NCI-H345 treated with DMSO at 0.1 percent for 48 hours (cell line): ENCODE measurements around the gene CLDN25.
A peak's percentile ranks its signal among the peaks of the same experiment; 100 is the strongest.
"Not testable (repeated sequence)": the region's sequence is repeated elsewhere in the genome, so short reads cannot be mapped to it uniquely, and the experiment has no call there.

ENCODE experiments used
- DNase-seq: peaks from one replicate; lab custom pipeline; 2025; ENCODE audit not compliant: unreplicated experiment; lab: John Stamatoyannopoulos, UW

Gene CLDN25

DNA sequence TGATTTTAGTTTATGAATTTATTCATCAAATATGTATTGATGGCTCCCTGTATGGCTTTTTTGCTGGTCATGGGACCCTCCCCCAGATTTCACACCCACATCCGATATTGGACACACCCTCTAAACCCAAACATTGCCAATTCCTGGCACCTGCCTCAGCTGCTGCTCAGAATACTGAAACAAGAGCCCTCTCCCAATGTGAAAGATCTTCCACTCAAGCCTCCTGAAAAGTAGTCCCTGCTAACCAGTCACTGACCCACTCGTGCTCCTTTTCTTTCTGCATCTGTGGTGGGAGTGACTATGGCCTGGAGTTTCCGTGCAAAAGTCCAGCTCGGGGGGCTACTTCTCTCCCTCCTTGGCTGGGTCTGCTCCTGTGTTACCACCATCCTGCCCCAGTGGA is at the start of gene CLDN25:
CLDN25 (plus strand) TSS at position 301 of the 400 bp plus-strand sequence; CDS start at position 301, 0 bp downstream.
- no peak for DNase-seq

- DNase-seq: peak; percentile 31
Observed at GRCh38 chr11:113730887-113731726, 48.5 kb upstream of the CLDN25 start.

DNA sequence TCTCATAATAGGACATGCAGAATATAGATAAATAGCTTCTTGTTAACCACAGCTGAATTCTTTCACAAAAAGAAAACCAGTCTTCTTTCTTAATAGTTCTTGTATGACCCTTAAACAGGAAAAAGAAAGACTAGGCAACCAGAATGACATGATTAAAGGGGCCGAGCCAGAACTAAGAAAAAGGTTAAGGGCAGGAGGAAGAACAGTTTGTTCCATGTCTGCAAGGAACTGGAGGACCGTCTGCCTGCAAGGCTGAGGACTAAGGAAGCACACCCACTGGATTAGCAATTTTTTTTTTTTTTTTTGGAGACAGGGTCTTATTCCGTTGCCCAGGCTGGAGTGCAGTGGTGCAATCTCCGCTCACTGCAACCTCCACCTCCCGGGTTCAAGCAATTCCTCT is 47.5 kb upstream of the CLDN25 start:
- DNase-seq: no peak

DNA sequence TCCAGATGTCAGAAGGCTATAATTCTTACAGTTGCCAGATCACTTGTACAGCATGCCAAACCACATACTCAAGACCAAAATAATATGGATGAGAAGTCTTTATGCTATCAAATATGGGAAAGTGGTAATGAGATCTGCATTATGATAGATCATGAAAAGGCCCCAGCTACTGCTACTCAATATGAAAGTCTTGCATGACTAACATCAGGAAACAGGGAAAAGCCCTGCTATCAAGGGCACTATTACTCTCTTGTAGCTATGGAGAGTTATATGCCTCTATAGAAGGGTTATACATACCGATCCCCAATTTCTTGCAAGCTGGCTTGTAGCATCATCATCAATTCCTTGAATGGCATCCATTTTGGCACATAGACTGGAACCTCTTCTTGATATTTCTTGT is 43.3 kb upstream of the CLDN25 start:
- no peak for DNase-seq

DNA sequence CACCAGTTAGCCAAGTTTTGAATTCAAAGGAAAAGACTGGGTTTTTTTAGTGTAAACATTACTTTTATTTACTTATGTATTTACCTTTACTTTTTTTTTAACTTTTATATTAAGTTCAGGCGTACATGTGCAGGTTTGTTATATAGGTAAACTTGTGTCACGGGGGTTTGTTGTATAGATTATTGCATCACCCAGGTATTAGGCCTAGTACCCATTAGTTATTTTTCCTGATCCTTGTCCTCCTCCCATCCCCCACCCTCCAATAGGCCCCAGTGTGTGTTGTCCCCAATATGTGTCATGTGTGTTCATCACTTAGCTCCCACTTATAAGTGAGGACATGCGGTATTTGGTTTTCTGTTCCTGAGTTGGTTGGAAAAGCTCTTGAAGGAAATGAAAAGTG is 26.7 kb upstream of the CLDN25 start:
- DNase-seq: no peak

GRCh38 chr11:113760241-113760640 is 19.4 kb upstream of the CLDN25 start:
- DNase-seq: no peak

GRCh38 chr11:113763040-113763439 is 16.6 kb upstream of the CLDN25 start:
- DNase-seq: not testable (repeated sequence)

DNA sequence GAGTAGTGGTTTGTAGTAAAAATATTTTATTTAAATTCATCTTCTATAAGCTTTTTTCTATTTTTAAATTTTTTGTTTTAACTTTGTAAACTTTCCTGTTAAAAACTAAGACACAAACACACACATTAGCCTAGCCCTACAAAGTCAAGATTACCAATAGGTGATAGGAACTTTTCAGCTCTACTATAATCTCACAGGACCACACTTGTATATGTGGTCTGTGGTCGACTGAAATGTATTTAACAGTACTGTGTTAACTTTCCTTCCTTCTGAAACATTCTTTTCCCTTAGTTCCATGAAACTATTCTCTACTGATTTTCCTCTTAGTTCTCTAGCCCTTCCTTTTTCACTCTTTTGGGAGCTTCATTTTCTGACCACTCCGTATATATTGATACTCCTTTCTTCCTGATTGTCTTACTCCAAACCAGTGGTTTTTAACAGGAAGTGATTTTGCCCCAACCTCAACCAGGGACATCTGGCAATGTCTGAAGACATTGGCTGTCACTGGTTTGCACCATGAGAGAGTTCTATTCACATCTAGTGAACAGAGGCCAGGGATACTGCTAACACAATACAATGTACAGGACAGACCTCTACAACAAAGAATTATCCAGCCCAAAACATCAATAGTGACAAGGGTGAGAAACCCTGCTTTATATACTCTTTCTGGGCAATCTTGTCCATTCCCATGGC is 14.9 kb upstream of the CLDN25 start:
- DNase-seq: no peak

- no peak for DNase-seq
Observed at GRCh38 chr11:113771964-113772363, 7.6 kb upstream of the CLDN25 start.

DNA sequence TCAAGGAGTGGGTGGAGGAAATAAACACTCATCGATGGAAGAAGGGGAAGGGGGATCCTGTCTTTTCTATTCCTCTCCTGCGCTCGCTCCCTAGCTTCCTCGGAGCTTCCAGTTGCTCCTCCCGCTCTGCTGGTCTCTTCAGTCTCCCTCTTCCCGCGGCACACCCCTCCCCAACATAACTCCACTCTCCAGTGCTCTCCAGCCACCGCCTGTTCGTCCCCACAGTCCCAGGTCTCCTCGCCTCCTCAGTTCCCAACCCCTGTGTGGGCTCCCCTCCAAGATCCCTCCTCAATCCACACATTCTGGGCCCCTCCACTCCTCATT is 6.5 kb upstream of the CLDN25 start:
- no peak for DNase-seq

DNA sequence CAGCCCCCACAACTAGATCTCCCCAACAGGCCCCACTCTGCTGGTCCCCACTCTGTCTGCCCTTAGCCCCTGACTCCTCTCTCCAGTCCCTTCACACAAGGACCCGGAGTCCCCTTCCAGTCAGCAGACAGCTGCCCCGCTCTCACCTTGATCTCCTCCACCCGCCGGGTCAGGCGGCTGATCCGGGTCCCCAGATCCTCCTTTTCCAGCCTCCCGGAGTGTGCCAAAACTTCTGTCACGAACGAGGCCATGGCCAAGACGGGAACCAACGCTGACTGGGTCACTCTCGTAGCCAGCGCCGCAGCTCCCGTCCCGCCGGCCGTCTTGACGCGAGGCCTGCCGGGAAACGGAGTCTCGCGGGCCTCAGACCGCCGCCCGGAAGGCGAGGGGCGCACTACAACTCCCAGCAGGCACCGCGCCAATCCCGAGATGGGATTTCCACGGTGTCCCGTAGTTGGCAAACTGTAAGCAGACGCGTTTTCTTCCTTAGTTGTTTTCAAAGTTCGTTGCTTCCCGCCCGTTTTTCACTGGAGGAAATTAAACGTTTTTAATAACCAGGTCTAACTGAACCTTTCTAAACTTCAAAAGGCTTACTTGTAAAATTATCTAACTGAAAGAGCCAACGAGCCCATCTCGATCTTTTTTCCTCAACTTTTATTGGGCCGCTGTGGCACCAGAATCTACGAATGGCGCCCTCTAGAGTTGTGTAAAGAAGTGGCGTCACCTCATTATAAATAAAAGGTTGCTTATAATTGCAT is 6.0 kb upstream of the CLDN25 start, which contains the start of gene ZW10:
ZW10 (minus strand) TSS at position 277 of the 758 bp plus-strand sequence; CDS start at position 251, 26 bp downstream.
- peak; percentile 95 for DNase-seq

GRCh38 chr11:113774174-113774503 is 5.5 kb upstream of the CLDN25 start:
- no peak for DNase-seq

GRCh38 chr11:113778111-113778910 is 1.3 kb upstream of the CLDN25 start:
- DNase-seq: no peak

- DNase-seq: no peak
Observed at GRCh38 chr11:113781682-113782081, 2.1 kb downstream of the CLDN25 start.

DNA sequence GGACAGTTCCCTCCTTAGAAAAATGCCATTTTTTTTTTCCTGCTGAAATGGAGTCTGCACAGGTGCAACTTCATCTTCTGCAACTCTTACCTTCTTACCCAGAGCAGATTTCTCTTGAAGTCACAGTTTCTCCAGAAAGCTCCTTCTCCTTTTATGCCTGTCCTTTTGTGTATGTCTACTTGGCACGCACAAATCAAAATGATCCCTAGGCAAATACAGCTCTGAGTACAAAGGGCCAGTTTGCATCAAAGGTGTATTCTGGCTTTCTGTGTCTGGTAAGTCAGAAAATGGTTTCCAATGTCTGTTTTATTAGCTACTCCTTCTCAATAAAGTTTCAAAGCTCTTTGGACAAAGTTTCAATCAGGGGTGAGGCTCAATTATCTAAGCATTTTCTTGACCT is 2.5 kb downstream of the CLDN25 start:
- no peak for DNase-seq

DNA sequence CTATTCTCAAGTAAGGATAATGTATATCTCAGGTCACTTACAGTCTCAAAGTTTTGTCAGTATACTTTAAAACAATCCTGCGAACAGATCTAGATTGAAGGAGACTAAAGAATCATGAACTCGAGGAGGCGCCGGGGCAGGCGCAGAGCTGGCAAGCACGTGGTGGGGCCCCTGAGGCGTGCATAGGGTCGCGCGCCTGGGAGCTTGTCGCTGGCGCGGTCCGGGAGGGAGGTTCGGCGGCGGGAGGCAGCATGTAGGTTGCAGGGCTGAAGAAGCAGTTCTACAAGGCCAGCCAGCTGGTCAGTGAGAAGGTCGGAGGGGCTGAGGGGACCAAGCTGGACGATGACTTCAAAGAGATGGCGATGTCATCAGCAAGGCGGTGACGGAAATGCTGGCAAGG is 9.4 kb downstream of the CLDN25 start:
- DNase-seq: not testable (repeated sequence)

GRCh38 chr11:113789675-113790320 is 10.2 kb downstream of the CLDN25 start:
- no peak for DNase-seq

- peak; percentile 6 for DNase-seq
Observed at GRCh38 chr11:113796663-113797259, 17.2 kb downstream of the CLDN25 start.

DNA sequence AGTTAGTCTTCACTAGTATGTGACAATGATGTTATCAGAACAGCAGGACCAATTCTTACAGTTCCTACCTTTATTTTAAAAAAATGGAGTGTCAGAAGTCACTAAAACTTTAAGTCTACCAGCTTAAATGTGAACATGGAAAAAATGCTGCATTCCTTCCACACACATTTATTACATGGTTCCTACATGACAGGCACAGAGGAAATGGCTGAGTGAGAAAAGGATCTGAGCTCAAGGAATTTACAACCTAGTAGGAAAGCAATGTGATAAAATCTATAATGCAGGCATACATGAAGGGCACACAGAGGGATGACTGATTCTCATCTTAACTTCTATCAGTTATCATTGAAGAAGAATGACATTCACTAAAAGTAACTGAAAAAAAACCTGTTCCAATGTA is 23.0 kb downstream of the CLDN25 start:
- no peak for DNase-seq

DNA sequence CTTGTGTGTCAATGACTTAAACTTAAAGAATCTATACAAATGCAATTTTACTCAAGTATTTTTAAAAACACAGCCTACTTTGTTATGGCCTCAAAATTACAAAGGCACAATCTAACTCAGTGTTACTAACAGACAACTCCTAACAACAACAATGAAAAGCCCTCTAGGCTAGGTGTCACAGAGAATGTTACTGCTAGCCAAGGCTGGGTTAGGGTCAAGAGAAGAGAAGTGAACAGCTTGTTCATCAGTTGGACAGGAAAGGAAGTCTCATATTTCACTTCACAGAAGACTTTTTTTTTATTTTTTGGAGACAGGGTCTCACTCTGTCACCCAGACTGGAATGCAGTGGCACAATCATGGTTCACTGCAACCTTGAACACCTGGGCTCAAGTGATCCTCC is 26.0 kb downstream of the CLDN25 start:
- DNase-seq: no peak
